GM19455 (cell line): ENCODE measurements around the gene DBNL.
A peak's percentile ranks its signal among the peaks of the same experiment; 100 is the strongest.

ENCODE experiments used
- ATAC-seq: cut with Tn5 transposase; IDR thresholded peaks from one replicate; pipeline ENCODE4 v1.9.1; 2021; ENCODE audit not compliant: unreplicated experiment

DBNL gene

GRCh38 chr7:44097064-44097932 lies 52.8 kb downstream of the DBNL start:
- peak; percentile 64 for ATAC-seq

GRCh38 chr7:44098092-44099068 lies 53.9 kb downstream of the DBNL start:
- no peak for ATAC-seq

GRCh38 chr7:44099669-44100068 lies 55.2 kb downstream of the DBNL start:
- no peak for ATAC-seq

GRCh38 chr7:44100458-44101302 lies 56.2 kb downstream of the DBNL start:
- ATAC-seq: no peak

- no peak for ATAC-seq
Measured at GRCh38 chr7:44101303-44101965, 56.9 kb downstream of the DBNL start.

GRCh38 chr7:44101966-44102845 lies 57.7 kb downstream of the DBNL start:
- no peak for ATAC-seq

- no peak for ATAC-seq
Measured at GRCh38 chr7:44102846-44103565, 58.5 kb downstream of the DBNL start.

GRCh38 chr7:44103566-44103922 lies 59.0 kb downstream of the DBNL start:
- ATAC-seq: no peak

- ATAC-seq: no peak
Measured at GRCh38 chr7:44103923-44104859, 59.7 kb downstream of the DBNL start, which contains the start of gene AEBP1. TSS of gene AEBP1 (plus strand) at chr7:44104345. CDS start at chr7:44104666, 321 bp downstream.

- no peak for ATAC-seq
Measured at GRCh38 chr7:44104860-44105771, 60.6 kb downstream of the DBNL start.

- ATAC-seq: no peak
Measured at GRCh38 chr7:44105832-44106231, 61.3 kb downstream of the DBNL start.

- no peak for ATAC-seq
Measured at GRCh38 chr7:44106311-44107065, 62.0 kb downstream of the DBNL start.

- ATAC-seq: no peak
Measured at GRCh38 chr7:44107116-44107960, 62.8 kb downstream of the DBNL start.

- no peak for ATAC-seq
Measured at GRCh38 chr7:44107961-44108767, 63.7 kb downstream of the DBNL start.
